ENCODE data around the gene KCNK1.

Gene KCNK1

DNA sequence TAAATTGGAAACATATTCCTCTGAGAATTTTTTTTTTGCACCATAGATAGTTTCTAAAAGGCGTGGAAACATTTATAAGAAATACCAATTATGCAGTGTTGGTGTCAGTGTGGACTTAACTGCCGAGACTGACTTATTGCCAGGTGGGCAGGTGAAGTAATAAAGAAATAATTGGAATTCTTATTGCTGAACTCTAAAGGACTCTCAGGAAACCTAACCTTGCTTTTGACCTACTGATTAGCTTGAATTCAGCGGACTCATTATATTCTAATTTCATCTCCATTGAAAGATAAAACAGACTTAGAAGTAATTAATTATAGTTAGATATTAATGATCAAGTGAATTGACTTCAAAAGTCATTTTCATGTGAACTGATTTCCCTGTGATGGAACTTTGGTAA, 26.3 kb downstream of the KCNK1 start:
- DNase-seq, result no peak

DNA sequence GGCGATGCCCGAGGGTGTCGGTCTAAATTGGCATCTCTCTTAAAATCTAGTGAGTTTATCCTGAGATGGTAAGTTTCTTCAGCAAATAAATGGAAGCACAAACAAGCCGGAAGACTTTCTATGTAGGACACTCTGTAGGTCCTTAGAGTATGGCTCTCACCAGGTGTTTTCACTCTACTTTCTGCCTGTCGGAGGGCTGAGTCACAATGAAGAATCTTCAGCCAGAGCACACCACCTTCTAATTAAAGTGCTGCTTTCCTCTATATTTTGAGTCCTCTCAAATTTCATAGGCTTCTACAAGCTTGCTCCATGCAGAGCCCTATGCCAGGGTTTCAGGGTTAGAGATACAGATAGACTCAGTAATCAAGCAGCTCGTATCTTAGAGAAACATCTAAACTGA, 27.1 kb downstream of the KCNK1 start:
- no peak for DNase-seq

DNA sequence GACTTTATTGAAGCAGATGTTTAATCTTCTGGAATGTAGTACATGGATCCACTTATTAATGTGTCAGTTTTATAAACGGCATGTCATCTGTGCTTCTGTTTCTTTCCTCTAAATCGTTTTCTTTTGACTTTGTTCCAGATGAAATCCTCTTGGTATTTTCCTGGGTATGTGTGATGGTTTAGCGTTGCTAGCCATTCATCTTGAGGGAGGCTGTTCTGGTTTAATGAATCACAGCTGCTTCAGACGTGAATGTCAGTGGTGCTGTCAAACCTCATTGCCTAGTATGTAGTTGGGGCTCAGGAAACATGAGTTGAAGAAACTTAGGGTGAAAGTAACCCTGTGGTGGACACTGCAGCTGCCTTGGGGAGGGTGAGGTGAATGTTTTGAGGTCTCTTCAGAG, 33.2 kb downstream of the KCNK1 start:
- no peak for DNase-seq

DNA sequence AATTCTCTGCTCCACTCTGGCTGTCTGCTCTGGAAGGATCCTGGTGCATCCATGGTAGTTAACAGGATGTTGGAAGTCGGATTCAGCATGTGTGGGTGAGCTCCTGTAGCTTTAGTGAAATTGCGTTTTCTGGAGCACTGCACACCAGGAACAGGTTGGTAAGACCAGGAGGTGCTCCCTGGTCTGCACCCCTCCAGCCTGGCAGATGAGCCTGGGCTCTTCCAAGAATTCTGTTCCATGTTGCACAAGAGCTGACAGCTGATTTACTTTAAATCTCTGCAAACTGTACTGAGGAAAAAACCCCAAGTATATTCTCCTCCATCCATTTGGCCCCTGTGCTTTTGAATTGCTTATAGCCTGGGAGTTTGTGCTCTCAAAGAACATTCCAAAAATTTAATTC, 33.7 kb downstream of the KCNK1 start:
- DNase-seq, result no peak

DNA sequence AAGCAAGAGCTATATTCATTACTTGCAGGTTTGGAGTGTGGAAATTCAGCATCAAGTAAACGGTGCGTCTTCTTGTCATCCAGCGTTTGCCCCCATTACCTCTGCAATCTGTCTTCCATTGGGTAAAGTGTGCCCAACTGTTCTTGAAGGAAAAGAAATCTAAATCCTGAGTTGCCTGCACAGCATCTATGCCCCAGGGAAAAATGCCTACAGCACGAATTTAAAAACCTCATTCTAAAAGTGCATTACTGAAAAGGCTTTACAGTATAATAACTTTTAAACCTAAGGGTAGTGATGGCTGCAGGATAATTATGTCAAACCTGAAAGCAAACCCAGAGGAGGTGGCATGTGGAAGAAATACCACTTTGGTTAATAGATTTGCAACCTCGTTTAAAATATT, 37.2 kb downstream of the KCNK1 start:
- DNase-seq, result no peak

DNA sequence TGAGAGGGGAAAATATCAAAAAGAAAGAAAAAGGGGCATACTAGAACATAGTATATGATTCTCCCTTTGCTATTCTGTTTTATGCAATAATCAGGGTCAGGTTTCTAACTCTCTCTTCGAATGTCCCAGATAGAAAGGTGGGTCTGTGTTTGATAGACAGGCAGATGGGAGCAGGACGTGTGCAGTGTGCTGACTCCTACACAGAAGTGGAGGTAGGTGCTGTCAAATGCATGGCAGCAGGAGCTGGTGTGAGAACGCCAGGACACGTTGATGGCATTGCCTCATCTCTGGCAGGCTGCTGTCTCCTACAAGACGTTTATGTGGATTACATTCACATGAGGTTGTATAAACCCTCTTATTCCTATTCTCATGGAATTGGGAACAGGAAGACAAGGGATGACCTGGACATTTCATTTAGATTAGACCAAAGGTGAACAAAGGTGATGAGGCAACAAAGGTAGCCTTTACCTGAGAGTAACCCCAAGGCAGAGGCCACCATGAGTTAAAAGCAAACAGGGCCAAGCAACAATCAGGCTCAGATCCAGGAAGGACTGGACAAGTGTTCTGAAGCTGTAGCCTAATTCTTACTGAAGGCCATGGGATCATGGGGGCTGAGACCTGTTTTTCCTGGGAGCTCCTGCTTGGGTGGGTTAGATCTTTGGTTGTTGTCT, 37.8 kb downstream of the KCNK1 start:
- no peak for DNase-seq

DNA sequence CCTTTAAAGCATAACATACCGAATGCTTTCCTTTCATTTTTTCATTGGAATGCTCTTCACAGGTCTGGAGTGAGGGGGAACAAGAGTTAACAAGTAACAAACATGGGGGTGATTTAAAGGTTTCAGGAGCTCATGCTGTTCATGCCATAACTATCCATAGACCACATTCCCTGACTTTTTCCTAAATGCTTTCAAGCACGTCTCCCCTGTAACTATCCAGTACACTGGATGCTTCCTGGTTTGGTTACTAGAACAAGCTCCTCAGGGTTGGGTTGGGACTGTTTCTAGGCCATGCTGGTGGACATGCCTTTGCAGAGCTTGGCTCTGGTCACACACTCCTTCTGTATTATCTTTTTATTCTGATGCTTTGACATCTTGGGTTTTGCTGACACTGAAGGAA, 38.6 kb downstream of the KCNK1 start:
- no peak for DNase-seq

DNA sequence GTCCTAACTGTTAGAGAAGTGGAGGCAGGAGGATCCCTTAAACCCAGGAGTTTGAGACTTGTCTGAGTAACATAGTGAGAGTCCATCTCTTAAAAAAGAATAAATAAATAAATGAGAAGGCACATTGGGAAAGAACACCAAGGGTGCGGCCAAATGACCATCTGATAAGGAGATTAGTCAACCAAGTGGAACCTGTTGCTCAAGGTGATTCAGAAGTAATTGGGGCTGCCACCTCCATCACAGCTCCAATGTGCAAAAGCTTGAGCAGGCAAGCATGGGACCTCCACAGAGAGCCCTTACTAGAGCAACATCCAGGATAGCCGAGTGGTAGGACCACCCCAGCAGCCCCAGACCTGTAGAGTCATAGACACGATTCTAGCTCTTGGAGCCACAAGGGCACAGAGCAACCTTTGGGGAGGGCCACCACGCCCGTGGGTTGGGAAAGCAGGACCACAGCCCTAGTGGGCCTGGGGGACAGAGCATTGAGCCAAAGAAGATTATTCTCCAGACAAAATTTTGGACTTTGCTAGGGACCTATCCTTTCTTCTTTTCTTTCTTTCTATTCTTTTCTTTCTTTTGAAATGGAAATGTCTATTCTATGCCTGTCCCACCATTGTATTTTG, 40.9 kb downstream of the KCNK1 start:
- no peak for DNase-seq

DNA sequence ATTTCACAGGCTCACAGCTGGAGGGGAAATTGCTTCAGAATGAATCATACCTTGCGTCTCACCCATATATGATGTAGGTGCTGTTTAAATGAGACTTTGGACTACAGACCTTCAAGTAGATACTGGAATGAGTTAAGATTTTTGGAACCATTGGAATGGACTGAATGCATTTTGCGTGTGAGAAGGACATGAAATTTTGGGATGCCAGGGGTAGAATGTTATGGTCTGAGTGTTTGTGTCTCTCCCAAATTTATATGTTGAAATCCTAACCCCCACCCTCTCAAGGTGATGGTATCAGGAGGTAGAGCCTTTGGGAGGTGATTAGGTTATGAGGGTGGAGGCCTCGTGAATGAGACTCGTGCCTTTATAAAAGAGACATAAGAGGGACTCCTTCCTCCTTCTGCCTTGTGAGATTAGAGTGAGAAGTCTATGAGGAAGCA, 41.4 kb downstream of the KCNK1 start:
- DNase-seq, result no peak

DNA sequence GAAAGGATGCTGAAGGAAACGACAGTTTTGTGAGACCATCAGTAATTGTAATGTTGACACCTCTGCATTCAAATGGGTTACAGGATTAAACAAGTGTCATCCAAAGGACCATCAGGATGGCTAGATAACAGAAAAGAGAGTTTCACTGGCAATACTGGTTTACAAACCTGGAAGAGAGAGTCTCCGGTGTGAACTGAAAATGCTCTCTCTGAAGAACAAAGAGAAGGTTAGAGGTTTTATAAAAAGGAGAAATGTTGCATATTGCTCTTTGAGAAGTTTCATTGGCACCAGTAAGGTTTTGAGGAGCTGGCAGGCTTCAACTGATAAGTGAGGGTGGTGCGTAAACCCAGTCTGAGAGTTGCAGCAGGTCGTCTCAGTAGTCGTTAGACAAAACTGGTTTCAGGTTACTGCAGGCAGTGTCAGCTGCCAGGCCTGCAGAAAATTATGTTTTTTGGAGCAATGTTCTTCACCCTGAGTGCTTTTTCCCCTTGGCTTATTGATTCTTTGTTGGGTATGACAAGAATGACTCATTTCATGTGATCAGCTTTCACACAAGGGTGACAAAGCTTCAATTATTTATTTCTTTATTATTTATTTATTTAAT, 42.2 kb downstream of the KCNK1 start:
- DNase-seq, result peak; percentile 38

DNA sequence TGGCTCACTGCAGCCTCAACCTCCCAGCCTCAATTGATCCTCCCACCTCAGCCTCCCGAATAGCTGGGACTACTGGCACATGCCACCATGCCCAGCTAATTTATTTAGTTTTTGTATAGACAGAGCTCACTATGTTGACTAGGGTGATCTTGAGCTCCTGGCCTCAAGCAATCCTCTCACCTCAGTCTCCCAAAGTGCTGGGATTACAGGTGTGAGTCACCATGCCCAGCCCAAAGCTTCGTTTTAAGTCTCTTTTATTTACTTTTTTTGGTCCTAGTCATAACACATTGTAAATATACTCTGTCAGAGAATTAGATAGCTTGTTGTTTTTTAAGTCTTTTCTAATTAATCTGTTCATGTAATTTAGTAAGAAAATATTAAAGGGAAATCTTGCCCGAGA, 42.8 kb downstream of the KCNK1 start:
- DNase-seq, result no peak

DNA sequence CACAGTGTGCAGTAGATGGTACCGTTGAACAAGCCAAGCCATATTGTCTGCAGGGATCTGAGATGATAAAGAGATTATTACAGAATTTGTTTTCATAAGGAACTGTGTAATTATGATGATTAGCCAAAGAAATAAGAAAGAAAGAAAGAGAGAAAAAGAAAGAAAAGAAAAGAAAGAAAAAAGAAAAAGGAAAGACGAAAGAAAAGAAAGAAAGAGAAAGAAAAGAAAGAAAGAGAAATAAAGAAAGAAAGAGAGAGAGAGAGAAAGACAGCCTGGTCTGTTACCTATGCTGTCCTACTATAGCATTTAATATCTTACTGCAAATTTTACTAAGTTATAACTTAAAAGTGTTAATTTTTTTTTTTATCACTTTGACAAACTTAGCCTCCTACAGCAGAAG, 43.6 kb downstream of the KCNK1 start:
- no peak for DNase-seq

DNA sequence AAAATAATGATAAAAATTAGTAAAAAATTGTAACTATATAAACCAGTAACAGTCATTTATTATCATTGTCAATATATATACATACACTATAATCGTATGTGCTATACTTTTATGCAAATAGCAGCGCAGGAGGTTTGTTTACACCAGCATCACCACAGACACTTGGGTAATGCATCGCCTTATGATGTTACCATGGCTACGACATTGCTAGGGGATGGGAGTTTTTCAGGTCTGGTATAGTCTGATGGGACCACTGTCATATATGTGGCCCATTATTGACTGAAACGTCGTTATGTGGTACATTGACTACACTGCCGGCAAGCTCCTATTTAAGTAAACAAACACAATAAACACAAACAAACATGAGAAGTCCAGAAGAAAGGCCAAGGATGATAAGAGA, 45.6 kb downstream of the KCNK1 start:
- no peak for DNase-seq

DNA sequence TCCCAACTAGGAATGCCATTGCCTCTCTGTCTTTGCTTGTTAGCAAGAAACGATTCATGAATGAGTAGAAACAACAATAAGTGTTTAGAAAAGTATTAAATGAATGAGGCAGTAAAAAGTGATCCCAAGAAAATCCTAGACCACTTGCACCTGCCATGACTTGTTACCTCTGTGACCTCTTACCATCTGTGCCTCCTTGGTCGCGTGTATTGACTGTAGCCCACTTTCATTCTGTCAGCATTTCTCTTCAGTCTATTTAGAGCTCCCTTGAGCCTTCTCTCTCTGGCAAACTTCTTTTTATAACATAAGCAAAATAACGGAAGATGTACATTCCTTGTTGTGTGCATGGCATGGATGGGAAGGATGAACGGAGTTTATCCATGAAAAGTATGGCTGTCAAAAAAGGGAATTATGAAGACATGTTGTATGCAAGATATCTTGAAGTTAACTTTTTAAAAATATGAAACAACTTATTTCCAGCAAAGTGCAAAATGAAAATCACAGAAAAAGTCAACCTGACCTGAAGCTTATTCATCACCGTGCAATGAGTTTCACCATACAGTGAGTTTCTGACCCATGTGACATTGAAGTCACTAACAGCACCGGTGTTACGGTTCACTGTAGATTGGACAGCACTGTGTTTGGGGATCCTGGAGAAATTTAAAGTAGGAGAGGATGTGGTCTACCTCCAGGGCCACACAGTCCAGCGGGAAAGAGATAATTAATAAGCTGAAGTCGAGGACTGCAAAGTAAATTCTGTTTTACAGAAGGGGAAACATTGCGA, 47.7 kb downstream of the KCNK1 start:
- no peak for DNase-seq

DNA sequence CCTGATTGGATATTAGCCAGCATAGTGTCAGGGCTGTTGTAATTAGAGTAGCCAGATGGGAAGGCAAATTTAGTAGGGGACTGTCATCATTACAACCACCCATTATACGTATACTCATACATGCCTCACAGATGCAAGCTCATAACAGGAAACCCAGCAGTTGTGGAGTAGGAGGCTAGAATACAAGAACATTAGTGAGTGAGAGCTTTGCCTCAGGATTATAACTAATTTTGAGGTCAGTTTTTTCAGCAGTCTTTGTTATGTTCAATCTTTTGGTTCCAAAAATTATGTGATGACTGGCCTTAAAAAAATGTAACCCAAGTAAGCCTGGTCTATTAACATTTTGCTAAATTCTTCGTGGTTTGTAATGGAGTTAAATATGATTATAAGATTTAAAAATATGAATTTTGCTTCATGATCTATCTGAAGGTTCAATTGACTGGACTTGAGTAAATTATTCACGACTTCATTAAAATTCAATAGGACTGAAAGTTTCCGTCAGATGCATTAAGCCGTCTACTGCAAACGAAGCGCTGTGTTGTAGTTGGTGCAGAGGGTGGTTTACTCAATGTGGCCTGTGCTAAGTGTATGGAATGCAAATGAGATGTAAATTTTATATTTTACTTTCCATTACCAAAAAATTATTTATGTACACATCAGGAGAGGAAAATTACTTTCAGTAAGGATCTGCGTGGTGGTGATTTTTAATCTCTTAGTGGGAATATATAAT, 48.8 kb downstream of the KCNK1 start:
- DNase-seq, result no peak

DNA sequence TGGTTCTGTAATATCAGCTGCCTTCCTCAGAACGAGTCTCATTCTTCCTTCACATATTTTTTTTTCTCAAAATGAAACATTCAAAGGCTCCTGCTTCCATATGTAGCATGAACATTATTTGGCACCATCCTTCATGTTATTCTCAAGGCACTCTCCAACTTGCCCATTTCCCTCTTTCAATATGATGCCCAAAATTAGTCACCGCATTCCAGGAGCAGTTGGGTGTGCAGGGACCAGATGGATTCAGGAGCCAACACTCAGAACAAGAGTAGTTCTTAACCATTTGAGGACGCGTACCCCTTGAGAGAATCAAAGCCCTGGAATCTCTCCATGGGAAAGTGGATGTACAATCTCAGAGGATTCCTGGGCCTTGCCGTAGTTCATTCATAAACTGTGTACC, 50.3 kb downstream of the KCNK1 start:
- no peak for DNase-seq

DNA sequence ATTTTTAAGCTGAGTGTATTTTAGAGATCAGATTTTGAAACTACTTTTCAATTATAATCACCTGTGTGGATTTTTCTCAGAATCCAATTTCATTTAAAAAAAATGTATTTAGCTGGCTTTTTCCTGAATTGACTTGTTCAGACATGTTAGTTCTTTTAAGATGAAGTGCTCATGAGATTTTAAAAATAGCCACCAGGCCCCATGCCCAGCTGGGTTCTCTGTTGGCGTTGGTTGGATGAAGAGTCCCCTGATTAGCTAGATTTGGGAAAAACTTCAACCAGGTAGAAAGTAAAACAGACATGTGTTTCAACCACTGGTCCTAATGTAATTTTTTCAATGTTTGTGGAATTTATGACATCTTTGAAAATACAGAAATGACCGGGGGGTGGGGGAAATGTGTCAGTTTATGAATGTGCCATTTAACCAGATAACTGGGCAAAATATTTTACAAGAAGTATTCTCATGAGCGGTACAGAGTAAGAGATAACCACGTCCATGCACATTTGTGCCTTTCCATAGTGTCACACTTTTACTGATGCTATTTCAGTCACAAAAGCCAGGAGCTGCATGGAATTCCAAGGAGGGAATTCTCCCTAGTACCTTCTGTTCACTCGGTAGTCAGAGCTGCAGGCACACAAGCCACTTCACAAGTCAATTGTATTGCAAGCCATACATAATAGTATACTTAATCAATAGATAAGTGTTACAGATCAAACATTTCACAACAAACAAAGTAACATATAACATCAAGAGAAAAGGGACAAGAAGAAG, 51.1 kb downstream of the KCNK1 start:
- no peak for DNase-seq

DNA sequence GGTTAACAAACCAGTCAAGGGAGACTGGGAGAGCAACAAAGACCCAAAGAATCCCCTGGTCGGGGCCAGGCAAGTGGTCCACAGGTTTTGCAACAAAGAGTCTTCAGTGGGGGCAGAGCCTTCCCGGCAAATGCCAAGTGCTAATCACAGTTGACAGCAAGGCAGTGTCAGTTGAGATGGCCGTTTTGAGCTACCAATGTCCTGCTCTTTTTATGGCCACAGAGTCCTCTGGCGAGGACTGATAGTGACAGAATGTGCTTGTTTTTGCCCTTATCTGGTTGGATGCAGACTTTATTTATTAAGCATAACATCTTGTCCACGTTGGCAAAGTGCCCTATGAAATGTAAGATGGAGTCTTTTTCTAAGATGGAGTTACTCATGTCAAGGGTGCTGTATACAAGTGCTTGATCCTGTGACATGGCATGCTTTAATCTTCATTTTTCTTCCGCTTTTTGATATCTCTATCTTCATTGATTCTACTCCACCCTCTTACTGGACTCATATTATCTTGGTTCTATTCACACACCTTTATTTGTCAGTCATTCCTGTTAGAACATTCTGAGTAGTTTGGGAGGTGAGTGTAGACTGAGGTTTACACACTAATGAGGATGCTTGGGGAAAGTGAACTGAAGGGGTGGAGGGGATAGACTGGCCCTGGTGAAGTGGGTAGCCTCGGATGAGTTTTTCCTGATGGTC, 51.8 kb downstream of the KCNK1 start:
- DNase-seq, result no peak

DNA sequence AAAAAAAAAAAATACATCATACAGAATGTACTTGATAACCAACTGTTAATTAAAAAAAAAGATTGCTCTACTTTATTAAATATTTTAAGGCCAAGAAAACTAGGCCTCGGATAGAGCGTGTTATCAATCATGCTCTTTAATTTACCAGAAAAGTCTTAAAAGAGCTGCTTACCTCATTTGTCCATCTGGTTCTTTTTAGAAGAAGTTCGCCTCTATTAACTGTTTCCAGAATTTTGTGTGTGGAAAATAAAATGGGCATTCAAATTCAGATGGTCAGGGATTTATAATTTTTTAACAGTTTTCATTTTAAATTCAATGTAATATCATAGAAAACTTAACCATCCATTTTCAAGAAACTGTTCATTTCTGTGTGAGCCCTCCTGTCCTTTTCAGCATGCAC, 53.8 kb downstream of the KCNK1 start:
- no peak for DNase-seq

DNA sequence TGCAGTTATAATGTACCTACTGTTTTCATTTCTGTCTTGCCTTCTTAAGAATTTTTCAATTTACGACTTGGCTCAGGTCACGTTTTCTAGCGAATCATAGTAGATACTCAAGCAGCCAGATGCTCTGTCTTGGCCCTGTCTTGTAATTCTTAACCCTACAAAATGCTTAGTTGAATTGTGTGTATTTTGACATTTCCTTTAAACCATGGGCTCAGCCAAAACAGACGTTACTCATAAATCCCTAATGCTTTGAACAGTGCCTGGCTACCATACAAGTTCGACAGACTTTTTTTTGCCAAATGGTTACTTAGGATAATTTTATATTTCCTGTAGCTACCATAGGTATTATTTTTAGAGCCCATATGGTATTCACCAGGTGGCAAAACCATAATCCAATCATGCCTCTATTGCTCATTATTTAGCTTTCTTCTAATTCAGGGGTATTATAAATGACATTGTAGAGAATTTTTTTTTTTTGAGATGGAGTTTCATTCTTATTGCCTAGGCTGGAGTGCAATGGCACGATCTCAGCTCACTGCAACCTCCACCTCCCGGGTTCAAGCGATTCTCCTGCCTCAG, 54.3 kb downstream of the KCNK1 start:
- no peak for DNase-seq

DNA sequence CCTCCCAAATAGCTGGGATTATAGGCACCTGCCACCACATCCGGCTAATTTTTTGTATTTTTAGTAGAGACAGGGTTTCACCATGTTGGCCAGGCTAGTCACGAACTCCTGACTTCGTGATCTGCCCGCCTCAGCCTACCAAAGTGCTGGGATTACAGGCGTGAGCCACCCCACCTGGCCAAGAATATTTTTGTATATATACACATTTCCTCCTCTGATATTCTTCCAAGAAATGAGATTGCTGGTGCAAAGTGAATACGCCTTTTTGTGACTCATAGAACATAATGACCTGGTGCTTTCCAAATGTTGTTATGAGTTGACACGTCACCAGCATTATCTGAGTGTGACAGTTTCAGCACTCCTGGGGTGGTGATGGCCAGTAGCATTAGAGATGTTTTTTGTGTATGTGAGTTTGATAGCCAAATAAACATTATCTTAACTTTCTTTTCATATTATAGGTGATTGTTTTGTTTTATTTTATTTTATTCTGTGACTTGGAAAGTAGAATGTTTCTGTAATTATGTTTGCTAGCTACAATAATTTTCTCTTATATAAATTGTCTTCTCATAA, 54.9 kb downstream of the KCNK1 start:
- no peak for DNase-seq
